OCI-LY3 (cell line): ENCODE measurements around the gene CCDC85B.

Experiments used
- H2AFZ ChIP-seq: fragments of 200-600, 300-600 bp; shearing (Covaris generic); 2 replicates; pipeline ENCODE4 v1.6.0; 2014; ENCODE audit warnings: antibody characterized with exemption, low read depth, low read length
- H3K27ac ChIP-seq: fragments of 200-600, 300-600 bp; sonication (generic); 2 replicates; pipeline ENCODE4 v1.5.1; 2014; ENCODE audit warnings: mild to moderate bottlenecking, low read length, moderate library complexity, mixed read lengths
- H3K27me3 ChIP-seq: fragments of 200-600, 300-600 bp; sonication (generic); 2 replicates; pipeline ENCODE4 v1.6.1; 2014; ENCODE audit warnings: low read depth, low read length, mixed read lengths
- H3K36me3 ChIP-seq: fragments of 200-600, 300-600 bp; sonication (generic); replicated peaks from 2 replicates; pipeline ENCODE3; 2014; ENCODE audit warnings: low read depth, low read length, mixed read lengths
- H3K4me1 ChIP-seq: fragments of 300-600, 200-600 bp; sonication (generic); 2 replicates; pipeline ENCODE4 v1.6.1; 2014; ENCODE audit warnings: low read length, mixed read lengths
- H3K4me2 ChIP-seq: fragments of 200-600, 300-600 bp; sonication (generic); 2 replicates; pipeline ENCODE4 v1.6.1; 2014; ENCODE audit warnings: low read length, mixed read lengths
- H3K4me3 ChIP-seq: fragments of 300-600, 200-600 bp; sonication (generic); 2 replicates; pipeline ENCODE4 v1.5.1; 2014; ENCODE audit warnings: antibody characterized with exemption, mild to moderate bottlenecking, low read length, moderate library complexity
- H3K79me2 ChIP-seq: fragments of 300-600, 200-600 bp; shearing (Covaris generic); 2 replicates; pipeline ENCODE4 v1.6.1; 2014; ENCODE audit warnings: mild to moderate bottlenecking, low read length, mixed read lengths
- H3K9ac ChIP-seq: fragments of 300-600, 200-600 bp; shearing (Covaris generic); 2 replicates; pipeline ENCODE4 v1.6.0; 2014; ENCODE audit warnings: mild to moderate bottlenecking, low read length, moderate library complexity
- H3K9me3 ChIP-seq: fragments of 200-600, 300-600 bp; shearing (Covaris generic); 2 replicates; pipeline ENCODE4 v1.6.1; 2014; ENCODE audit warnings: low read length, mixed read lengths; ENCODE audit not compliant: insufficient read depth
- H4K20me1 ChIP-seq: fragments of 200-600, 300-600 bp; sonication (generic); 2 replicates; pipeline ENCODE4 v1.6.1; 2016; ENCODE audit warnings: low read length, mixed read lengths; ENCODE audit not compliant: insufficient read depth
- EZH2phosphoT487 ChIP-seq: fragments of 200-600 bp; shearing (Covaris generic); IDR thresholded peaks from 2 replicates; pipeline ENCODE4 v1.6.1; 2018; ENCODE audit warnings: antibody characterized with exemption, mixed run types, low read depth
- TF ChIP-seq, protein P1 (sequence below): fragments of 200-600, 300-600 bp; sonication (generic); IDR thresholded peaks from 2 replicates; pipeline ENCODE4 v1.5.1; 2014; ENCODE audit warnings: antibody characterized with exemption, low read length, low read depth

CCDC85B gene

DNA sequence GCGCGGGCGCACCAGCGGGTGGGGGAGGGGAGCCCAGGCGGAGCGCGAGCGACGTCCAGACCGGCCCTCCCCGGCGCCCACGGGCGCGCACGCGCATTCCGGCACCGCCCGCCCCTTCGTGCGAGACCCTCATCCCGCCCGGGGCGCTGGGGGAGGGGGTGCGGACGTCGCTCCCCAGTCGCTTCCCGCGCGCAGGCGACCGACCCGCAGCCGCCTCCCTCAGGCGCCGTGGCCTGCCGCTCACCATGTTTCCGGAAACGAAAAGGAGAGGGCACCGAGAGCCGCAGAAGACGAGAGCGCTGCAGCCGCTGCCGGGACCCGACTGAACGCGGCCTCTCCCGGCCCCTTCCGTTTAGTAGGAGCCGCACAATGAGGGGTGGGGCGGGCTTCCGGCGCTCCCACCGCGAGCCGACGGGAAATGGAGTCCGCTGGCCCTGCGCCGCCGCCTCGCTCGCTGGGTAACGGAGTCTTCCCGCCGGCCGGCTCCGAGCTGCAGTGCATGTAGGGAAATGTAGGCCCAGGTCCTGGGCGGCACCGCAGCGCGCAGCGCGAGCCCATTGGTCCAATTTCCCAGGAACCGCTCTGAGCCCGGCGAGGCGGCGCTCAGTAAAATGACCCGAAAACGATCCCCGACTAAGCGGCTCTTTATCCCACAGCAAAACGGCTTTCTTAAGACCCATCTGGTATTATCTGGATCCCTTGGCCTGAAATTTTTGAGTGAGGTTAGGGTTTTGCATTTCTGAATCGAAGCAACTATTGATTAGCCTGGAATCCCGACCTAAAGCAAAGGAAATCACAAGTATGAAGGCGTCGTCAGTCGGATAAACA lies 32.4 kb upstream of the CCDC85B start, which contains the start of gene CFL1:
Gene CFL1, minus strand, starts transcription at position 328 of the 828 bp plus-strand sequence. Its CDS starts 81 bp downstream, at position 247.
- TF ChIP-seq, protein P1, sequence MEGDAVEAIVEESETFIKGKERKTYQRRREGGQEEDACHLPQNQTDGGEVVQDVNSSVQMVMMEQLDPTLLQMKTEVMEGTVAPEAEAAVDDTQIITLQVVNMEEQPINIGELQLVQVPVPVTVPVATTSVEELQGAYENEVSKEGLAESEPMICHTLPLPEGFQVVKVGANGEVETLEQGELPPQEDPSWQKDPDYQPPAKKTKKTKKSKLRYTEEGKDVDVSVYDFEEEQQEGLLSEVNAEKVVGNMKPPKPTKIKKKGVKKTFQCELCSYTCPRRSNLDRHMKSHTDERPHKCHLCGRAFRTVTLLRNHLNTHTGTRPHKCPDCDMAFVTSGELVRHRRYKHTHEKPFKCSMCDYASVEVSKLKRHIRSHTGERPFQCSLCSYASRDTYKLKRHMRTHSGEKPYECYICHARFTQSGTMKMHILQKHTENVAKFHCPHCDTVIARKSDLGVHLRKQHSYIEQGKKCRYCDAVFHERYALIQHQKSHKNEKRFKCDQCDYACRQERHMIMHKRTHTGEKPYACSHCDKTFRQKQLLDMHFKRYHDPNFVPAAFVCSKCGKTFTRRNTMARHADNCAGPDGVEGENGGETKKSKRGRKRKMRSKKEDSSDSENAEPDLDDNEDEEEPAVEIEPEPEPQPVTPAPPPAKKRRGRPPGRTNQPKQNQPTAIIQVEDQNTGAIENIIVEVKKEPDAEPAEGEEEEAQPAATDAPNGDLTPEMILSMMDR: no peak
- TF ChIP-seq EZH2phosphoT487: no peak
- peaks cover 44% of the 10 kb centered on the region for H4K20me1 ChIP-seq
- H2AFZ ChIP-seq: peak within 1 kb of the TSS; percentile 52
- H3K4me2 ChIP-seq: peak within 1 kb of the TSS; percentile 94
- no peaks in the 10 kb centered on the region for H3K9me3 ChIP-seq
- H3K36me3 ChIP-seq: peaks cover 57% of the 10 kb centered on the region
- no peaks in the 10 kb centered on the region for H3K27me3 ChIP-seq
- peak within 1 kb of the TSS; percentile 92 for H3K27ac ChIP-seq
- peak within 1 kb of the TSS; percentile 97 for H3K9ac ChIP-seq
- peaks cover 20% of the 10 kb centered on the region for H3K4me1 ChIP-seq
- peak within 1 kb of the TSS; percentile 85 for H3K4me3 ChIP-seq
- H3K79me2 ChIP-seq: peaks cover 64% of the 10 kb centered on the region

DNA sequence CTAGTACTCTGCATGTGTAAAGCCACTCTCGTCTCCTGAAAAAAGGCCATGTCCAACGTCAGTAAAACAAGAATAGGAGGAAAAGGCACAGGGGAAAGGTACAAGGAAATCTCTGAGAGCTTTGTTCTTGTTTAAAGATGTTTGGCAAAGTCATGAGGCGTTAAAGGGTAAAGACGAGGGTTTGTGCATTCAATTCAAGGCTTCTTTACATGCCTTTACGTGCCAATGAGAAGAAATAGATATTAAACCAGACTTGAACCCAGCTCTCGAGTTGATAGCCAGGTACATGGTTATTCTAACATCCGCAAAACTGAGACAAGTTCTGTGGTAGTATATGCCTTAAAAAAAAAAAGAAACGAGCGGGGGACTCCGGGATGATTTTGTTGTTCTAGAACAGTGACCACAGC lies 31.8 kb upstream of the CCDC85B start:
- H4K20me1 ChIP-seq: peaks cover 38% of the 10 kb centered on the region
- peaks cover 57% of the 10 kb centered on the region for H3K36me3 ChIP-seq
- no peaks in the 10 kb centered on the region for H3K27me3 ChIP-seq
- peak overlapping the region; percentile 94 for H3K4me2 ChIP-seq
- H3K9ac ChIP-seq: peak overlapping the region; percentile 94
- no peaks in the 10 kb centered on the region for H3K9me3 ChIP-seq
- TF ChIP-seq EZH2phosphoT487: no peak
- TF ChIP-seq, protein P1: no peak
- peaks cover 20% of the 10 kb centered on the region for H3K4me1 ChIP-seq
- peak overlapping the region; percentile 85 for H3K4me3 ChIP-seq
- H3K27ac ChIP-seq: peak overlapping the region; percentile 92
- peaks cover 64% of the 10 kb centered on the region for H3K79me2 ChIP-seq
- peak overlapping the region; percentile 52 for H2AFZ ChIP-seq

DNA sequence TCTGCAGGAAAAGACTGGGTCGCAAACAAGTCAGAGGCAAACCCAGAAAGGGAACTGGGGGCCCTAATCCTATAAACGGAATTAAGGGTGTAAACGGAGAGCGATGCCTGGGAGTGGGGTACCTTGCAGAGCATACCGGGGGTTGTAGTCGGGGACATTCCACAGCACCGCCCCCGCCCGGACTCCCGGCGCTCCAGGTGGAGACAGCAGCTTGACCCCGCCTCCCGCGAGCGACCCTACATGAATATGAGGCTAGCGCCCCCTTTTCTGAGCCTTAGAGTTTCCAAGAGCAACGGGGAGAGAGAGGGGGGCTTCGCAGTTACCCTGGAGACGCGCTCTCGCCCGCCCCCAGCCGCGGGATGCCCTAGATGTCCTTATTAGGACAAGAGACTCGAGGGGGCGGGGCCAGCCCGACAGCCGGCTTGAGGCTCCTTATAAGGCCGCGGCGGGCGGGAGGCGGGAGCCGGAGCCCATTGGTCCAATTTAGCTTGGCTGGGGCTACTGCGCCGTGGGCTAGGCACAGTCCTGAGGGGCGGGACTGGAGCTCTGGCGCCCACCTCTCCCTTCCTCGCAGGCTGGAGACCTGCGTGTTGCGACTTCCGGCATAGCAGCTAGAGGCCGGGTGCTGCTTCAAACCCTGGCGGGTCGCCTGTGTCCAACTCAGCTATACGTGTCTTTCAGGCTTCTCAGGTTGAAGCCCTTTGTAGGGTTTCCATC lies 31.2 kb upstream of the CCDC85B start:
- Histone ChIP-seq H3K9ac (peak overlapping the region; percentile 97), H2AFZ (peak overlapping the region; percentile 52), H3K4me2 (peak overlapping the region; percentile 94), H3K4me3 (peak overlapping the region; percentile 85), H3K27me3 (no peaks in the 10 kb centered on the region), H3K36me3 (peaks cover 57% of the 10 kb centered on the region), H4K20me1 (peaks cover 32% of the 10 kb centered on the region), H3K4me1 (peaks cover 20% of the 10 kb centered on the region), H3K9me3 (no peaks in the 10 kb centered on the region), H3K79me2 (peaks cover 58% of the 10 kb centered on the region), H3K27ac (peak overlapping the region; percentile 92)
- TF ChIP-seq, protein P1: peak; percentile 21; the same call in 1 of the 2 replicates
- no peak for TF ChIP-seq EZH2phosphoT487

DNA sequence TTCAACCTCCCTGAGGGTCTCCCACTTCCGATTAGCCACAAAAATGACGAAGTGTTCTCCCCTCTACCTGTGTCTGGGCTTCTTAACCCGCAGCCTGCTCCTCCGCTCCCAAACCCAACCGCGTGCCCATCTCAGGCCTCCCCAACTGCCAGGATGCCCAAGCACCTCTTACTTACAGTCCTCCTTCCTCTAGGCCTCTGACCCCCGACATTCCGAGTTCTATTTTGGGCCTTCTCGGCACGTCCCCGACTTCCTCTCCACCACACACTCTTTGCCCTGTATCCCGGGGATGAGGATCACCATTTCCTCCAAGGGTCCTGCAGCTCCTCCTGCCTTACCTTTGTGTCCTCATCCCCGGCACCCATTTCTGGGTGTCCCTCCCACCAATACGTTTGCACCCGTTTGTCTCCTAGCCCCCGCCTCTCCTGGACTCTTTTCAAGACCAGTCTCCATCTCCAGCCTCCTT lies 30.6 kb upstream of the CCDC85B start:
- TF ChIP-seq EZH2phosphoT487: no peak
- TF ChIP-seq, protein P1: no peak
- H3K27ac ChIP-seq: peak overlapping the region; percentile 92
- H2AFZ ChIP-seq: no peak overlapping the region
- peaks cover 53% of the 10 kb centered on the region for H3K79me2 ChIP-seq
- no peaks in the 10 kb centered on the region for H3K27me3 ChIP-seq
- H3K4me2 ChIP-seq: peak overlapping the region; percentile 92
- no peaks in the 10 kb centered on the region for H3K9me3 ChIP-seq
- peak overlapping the region; percentile 85 for H3K4me3 ChIP-seq
- H3K4me1 ChIP-seq: peaks cover 20% of the 10 kb centered on the region
- peaks cover 57% of the 10 kb centered on the region for H3K36me3 ChIP-seq
- H4K20me1 ChIP-seq: peaks cover 26% of the 10 kb centered on the region
- peak overlapping the region; percentile 97 for H3K9ac ChIP-seq
